ENCODE measurements around the gene HTR7.

GRCh38 chr10:90788199-90788491 is 69.7 kb downstream of the HTR7 start:
- TF ChIP-seq EP300 (IDR thresholded peaks at IDR 0.05; ENCODE audit: borderline replicate concordance), result no peak
- TF ChIP-seq TAF1 (IDR thresholded peaks at IDR 0.05; ENCODE audit: low read depth), result no peak
- no peak for TF ChIP-seq CEBPB (IDR thresholded peaks at IDR 0.05)
- TF ChIP-seq MAX (IDR thresholded peaks at IDR 0.05), result no peak
- no peak for TF ChIP-seq USF1 (IDR thresholded peaks at IDR 0.05)
- no peak for TF ChIP-seq TEAD4 (IDR thresholded peaks at IDR 0.05)
- TF ChIP-seq EGR1 (IDR thresholded peaks at IDR 0.05), result no peak
- no peak for TF ChIP-seq YY1 (IDR thresholded peaks at IDR 0.05; ENCODE audit: low read depth)
- TF ChIP-seq REST (IDR thresholded peaks at IDR 0.05; ENCODE audit: low read depth), result no peak
- TF ChIP-seq RAD21 (IDR thresholded peaks at IDR 0.05; ENCODE audit: low read depth), result no peak
- TF ChIP-seq FOXM1 (IDR thresholded peaks at IDR 0.05; ENCODE audit: borderline replicate concordance, low read depth), result no peak
- TF ChIP-seq TCF12 (IDR thresholded peaks at IDR 0.05; ENCODE audit: low read depth), result no peak
- TF ChIP-seq CREB1 (IDR thresholded peaks at IDR 0.05; ENCODE audit: low read depth), result no peak

All from Ishikawa (cell line).